GM12875 (cell line): ENCODE data around the gene GPR42.
"Not testable (repeated sequence)": the region's sequence is repeated elsewhere in the genome, so short reads cannot be mapped to it uniquely, and the experiment has no call there.

Experiments used
- H3K4me3 ChIP-seq: one replicate; pipeline ENCODE4 v1.5.1; 2011; ENCODE audit warnings: low read depth, low read length, control low read depth
- TF ChIP-seq, protein P1 (sequence below): IDR thresholded peaks from 2 replicates; pipeline ENCODE4 v1.5.1; 2011; ENCODE audit warnings: low read depth, mild to moderate bottlenecking, control low read depth, inconsistent platforms, low read length, moderate library complexity, borderline replicate concordance; ENCODE audit not compliant: insufficient read depth

Gene GPR42

DNA sequence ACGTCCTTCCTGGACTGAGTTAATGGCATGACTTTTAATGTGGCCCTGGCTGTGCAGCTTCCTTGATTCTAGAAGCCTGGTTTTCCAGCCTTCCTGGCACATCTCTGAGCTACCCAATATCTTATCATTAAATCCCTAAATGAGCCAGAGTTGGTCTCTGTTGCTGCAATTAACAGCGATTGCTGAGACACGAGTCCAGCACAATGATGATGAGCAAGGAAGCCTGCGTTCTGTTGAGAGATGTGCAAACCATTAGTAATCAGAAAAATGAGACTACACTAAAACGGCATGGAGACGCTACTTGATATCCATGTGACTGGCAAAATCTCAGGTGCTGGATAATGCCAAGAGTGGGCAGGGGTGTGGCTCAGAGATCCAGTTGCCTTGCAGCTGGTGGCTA is 26.2 kb downstream of the GPR42 start:
- TF ChIP-seq, protein P1, sequence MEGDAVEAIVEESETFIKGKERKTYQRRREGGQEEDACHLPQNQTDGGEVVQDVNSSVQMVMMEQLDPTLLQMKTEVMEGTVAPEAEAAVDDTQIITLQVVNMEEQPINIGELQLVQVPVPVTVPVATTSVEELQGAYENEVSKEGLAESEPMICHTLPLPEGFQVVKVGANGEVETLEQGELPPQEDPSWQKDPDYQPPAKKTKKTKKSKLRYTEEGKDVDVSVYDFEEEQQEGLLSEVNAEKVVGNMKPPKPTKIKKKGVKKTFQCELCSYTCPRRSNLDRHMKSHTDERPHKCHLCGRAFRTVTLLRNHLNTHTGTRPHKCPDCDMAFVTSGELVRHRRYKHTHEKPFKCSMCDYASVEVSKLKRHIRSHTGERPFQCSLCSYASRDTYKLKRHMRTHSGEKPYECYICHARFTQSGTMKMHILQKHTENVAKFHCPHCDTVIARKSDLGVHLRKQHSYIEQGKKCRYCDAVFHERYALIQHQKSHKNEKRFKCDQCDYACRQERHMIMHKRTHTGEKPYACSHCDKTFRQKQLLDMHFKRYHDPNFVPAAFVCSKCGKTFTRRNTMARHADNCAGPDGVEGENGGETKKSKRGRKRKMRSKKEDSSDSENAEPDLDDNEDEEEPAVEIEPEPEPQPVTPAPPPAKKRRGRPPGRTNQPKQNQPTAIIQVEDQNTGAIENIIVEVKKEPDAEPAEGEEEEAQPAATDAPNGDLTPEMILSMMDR: no peak
- H3K4me3 ChIP-seq: no peak overlapping the region

DNA sequence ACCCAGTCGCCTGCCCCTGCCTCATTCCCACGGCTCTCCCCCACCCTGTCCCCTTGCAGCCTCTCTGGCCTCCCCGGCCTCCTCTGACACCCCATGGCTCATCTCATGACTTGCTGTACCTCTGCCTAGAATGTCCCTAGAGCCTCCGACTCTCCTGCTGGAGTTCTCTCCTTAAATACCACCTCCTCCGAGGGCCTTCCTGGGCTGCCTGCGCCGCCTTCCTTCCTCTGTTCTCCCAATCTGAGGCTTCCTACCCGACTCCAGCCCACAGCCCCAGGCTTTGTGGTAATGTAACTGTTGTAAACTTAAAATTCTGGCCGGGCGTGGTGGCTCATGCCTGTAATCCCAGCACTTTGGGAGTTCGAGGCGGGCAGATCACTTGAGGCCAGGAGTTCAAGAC is 27.7 kb downstream of the GPR42 start:
- TF ChIP-seq, protein P1: no peak
- no peak overlapping the region for H3K4me3 ChIP-seq

DNA sequence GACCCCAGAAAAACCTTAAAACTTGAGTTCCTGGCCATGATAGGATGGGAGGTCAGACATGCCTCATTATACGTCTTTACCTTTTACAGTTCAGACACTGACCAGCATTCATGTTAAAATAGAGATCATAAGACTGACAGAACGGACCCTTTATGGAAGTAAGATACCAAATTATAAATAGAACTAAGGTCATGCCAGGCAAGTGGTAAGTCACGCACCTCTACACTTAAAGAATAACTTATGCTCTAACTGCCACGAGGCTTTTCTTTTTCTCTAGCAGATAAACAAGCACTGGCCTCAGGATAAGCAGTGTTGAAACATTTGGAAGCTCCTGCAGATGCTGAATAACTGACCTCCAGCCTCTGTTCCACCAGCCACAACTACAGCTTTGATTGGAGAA is 28.4 kb downstream of the GPR42 start:
- TF ChIP-seq, protein P1: no peak
- no peak overlapping the region for H3K4me3 ChIP-seq

DNA sequence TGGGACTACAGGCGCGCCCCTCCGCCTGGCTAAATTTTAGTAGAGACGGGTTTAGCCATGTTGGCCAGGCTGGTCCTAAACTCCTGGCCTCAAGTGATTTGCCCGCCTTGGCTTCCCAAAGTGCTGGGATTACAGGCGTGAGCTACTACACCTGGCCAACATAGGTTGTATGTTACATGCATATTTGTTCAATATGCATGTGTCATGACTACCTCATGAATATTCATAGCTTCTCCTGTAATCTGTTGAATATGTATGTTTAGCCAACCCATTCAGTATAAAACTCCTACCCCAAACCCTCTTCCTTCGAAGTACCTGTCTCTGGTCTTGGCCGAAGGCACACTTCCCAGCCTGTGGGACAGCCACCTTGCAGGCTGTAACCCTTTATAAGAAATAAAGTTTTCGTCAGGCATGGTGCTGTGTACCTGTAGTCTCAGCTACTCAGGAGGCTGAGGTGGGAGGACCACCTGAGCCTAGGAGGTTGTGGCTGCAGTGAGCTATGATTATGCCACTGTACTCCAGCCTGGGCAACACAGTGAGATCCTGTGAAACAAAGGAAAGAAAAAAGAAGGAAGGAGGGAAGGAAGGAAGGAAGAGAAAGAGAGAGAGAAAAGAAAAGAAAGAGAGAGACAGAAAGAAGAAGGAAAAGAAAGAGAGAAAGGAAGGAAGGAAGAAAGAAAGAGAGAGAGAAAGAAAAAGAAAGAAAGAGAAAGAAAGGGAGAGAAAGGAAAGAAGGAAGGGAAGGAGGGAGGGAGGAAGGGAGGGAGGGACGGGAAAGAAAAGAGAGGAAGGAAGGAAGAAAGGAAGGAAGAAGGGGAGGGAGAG is 29.3 kb downstream of the GPR42 start:
- no peak overlapping the region for H3K4me3 ChIP-seq
- TF ChIP-seq, protein P1: no peak

DNA sequence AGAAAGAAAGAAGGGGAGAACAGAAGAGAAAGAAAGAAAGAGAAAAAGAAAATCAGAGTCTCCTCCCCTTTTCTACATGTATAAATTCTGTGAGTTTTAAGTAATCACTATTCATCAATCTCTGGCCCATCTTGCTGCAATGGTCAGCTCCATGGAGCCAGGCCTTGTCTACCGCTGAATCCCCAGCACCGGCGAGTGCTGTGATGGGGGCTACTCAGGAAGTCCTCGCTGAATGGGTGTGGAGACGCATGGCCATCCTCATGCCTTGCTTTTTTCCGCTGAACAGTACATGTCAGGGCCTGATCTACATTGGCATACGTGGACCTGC is 29.9 kb downstream of the GPR42 start:
- TF ChIP-seq, protein P1: no peak
- H3K4me3 ChIP-seq: no peak overlapping the region

DNA sequence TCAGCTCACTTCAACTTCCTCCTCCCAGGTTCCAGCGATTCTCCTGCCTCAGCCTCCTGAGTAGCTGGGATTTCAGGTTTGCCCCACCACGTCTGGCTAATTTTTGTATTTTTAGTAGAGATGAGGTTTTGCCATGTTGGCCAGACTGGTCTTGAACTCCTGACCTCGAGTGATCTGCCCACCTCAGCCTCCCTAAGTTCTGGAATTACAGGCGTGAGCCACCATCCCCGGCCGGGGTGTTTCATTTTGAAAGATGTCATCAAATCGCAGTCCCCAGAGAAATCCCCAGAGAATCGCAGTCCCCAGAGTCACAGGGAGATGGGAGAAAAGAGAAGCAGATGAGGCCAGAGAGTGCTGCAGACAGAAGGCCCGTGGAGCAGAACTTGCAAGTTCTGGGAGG is 30.5 kb downstream of the GPR42 start:
- not testable (repeated sequence) for H3K4me3 ChIP-seq

DNA sequence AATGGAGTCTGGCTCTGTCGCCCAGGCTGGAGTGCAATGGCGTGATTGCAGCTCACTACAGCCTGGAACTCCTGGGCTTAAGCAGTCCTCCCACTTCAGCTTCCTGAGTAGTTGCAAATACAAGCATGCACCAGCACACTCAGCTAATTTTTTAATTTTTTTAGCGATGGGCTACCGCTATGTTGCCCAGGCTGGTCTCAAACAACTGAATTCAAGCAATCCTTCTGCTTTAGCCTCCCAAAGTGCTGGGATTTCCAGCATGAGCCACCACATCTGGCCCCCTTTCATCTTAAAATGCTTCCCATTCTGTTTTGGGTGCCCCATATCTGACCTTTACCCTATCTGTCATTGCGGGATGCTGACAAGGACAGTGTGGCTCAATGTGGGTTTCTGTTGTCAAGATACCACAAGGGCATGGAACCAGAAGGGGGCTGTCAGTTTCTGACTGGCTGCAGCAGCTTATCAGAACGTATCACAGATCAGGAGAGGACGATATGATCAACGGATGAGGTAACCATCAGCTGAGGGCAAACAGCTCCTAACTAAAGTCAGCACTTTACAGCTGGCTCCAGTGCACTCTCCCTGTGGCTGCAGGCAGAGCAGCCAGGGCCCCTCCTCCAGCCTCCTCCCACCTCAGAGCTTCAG is 32.4 kb downstream of the GPR42 start:
- no peak overlapping the region for H3K4me3 ChIP-seq
- TF ChIP-seq, protein P1: no peak
